Kasumi-1 (cell line): Measurements from ENCODE around the gene TAF1C.

Source experiments
- DNase-seq, 2 experiments: peaks; one replicate each; lab custom pipeline; 2025; lab: John Stamatoyannopoulos, UW

Gene TAF1C

GRCh38 chr16:84182680-84183571 lies 3.9 kb downstream of the TAF1C start:
- DNase-seq, result no peak

- no peak for DNase-seq
Measured at GRCh38 chr16:84182104-84182503, 4.8 kb downstream of the TAF1C start.

DNA sequence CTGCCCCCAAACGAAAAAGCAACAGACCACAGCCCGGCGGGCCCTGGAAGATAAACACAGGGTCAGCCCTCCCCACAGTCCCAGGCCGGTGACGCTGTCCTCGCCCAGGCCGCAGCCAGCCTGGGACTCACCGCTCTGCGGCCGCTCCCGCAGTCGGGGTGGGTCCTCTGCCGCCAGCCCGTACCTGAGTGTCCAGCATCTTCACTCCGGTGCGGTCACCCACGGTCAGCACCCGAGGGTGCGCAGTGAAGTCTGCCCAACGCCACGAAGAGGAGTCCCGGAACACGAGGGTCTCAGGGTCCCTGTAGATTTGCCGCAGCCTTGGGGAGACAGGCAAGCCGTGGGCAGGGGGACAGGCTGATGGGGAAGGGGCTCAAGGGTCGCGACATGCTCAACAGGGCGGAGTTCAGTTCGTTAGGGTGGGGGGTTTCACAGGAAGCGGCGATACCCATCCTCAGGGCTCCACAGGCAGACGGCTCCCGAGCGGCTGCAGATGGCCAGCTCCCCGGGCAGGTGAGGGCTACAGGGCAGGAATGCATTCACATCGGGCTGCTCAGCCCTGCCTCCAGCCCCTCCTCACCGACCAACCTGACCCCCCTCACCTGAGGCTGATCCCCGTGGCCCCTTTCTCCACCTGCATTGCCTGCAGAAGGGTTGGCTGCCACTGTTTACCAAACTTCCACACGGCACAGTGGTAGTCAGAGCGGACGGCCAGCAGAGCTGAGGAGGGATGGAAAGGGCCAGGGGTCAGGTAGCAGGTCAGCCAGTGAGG lies 5.5 kb downstream of the TAF1C start:
- DNase-seq, result no peak

DNA sequence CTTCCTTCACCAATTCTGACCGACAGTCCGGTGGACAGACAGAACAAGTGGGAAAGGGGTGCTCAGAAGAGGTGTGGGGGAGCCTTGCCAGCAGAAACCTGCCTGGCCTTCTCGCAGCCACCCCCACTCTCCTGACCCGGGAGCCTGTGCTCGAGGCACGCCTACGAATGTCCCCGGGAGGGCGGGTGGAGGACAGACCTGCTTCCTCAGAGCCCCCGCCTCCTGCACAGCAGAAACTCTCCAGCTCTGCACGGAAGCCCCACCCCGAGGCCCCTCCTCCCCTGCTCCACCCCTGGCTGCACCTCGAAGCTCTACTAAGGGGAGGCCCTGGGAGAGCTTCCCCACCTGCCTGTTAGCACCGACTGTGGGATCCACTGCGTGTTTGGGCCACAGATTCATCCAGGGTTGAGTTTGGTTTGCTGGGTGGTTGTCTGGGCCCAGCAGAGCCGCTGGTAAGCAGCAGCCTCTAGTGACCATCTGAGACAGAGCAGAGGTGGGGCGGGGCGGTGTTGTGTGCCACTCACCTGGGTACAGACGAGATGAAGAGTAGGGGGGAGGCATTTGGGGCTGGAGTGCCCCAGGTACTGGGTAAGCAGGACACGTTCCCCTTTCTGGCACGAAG lies 6.2 kb downstream of the TAF1C start:
- DNase-seq, result no peak

DNA sequence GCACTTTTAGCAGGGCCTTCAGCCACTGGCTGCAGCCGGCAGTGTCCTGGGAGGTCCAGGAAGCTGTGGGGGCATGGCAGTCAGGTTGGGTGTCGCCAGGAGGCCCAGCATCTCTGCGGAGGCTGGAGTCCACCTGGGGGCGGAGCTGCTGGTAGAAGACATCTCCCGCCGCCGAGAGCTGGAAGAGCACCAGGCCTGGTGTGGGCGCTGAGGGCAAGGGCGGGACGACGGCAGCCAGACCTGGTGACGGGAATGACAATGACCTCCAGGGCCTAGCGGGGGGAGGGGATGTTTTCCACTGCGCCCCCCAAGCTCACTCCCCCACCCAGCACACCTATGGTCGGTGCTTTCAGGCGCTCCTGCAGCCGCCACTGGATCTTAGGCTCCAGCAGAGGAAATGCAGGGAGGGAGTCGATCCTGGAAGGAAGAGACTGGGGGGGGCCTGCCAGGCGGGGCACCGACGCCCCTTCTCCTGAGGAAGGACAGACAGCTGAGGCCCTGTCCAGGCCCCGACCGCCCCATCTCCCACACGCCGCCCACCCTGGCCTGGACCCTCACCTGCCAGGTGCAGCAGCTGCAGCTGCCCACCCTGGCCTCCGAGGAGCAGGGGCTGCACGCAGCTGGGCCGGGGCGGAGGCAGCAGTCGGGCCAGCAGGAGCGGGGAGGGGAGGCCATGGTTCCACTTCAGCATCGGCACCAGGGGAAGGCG lies 7.1 kb downstream of the TAF1C start:
- DNase-seq, result no peak

- DNase-seq, result no peak
Measured at GRCh38 chr16:84178892-84179611, 7.8 kb downstream of the TAF1C start.

DNA sequence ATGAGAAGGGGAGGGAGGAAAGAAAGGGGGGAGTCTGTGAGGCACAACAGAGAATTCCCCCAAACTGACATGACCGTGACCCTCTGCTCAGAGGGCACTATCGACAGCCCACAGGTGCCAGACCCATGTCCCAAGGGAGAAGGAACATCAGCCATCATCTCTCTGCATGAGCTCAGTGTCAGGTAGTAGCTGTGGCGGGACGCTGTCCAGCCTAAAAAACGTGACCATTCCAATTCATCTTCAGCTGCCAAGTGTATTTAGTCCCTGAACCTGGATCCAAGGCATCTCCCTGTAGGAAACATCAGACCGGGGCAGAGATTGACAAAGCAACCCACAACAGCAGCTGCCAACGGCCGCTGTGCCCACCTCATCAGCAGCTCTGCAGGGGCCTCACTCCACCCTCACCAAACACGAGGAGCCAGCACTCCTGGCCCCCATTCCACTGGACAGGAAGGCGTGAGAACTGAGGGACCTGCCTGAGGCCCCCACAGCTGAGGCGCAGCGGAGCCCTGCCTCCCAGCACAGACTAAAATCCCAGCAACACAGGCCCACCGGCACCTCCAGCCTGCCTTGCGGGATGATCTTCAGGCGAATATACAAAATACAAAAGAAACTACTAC lies 8.6 kb downstream of the TAF1C start:
- no peak for DNase-seq

DNA sequence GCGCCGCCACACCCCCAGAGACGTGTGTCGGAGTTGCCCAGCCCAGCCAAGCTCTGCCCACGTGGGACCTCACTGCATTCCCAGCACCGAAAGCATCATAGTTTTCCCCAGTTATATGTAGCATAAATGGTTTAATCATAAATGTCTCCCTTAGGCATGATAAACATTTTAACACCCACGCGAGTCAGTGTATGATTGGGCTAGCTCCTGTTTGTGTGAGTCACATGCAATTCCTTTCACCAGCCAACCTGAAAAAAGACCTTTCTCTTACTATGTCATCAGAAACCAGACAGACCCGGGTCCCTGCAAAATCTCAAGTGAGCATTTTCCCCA lies 9.2 kb downstream of the TAF1C start:
- no peak for DNase-seq

DNA sequence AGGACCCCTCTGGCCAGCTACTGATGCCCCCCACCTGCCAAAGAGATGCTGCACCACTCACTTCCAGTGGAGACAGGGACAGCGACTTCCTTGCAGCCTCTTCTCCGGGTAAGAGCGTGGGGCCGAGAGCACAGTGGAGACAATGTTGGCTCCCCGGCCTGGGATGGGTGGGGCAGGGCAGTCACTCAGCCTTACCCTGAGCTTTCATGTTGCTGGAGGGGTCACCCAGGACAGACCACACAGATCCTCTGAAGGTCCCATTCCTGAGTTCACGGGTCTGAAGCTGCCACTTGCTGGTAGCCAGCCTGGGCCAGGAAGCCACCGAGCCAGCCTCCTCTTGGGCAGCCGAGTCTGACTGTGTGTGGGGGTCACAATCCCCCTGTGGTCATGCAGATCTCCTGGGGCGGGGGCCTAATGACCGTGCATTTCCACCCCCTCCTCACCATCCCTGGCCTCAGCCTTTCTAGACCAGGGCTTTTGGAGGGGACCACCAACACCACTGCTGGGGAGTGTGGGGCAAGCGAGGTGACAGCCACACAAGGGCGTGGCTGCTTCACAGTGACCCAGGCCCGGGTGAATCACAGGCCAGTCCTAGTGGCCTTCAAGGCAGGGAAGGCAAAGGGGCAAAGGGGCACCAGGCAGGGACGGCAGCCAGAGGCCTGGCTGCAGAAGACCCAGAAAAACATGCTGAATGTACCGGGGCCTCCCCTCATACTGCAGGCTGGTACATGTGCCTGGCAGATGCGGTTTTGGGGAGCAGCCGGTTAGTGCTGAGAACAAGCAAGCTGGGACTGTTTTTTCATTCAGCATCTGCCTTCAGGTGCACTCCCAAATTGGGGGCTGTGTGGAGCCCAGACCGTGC lies 10.4 kb downstream of the TAF1C start:
- DNase-seq, result no peak

DNA sequence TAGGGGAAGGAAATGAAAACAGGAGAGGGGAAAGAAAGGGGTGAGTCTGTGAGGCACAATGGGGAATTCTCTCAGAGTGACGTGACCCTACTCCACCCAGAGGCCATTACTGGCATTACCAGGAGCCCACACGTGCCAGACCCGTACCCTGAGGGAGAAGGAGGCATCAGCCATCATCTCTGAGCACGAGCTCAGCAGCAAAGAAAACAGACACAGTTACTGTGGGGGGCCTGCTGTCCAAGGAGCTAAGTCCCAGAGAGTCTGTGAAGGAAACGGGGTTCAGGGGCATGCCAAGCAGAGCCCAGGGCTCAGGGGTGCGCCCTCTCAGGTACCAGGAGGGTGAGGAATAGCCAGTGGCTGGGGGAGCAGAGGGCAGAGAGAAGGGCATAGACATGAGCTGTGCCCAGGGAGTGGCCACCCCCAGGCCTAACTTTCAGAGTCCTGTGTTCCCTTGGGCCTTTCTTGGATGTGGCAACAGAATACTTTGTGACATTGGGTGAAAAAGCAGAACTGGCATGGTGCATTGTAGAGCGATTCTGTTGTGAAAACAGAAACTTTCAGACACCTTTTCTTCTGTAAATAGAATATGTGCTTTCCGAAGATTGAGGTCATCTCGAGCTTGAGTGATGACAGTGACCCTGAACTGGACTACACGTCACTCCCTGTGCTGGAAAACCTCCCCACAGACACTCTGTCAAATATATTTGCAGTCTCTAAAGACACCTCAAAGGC lies 11.3 kb downstream of the TAF1C start:
- DNase-seq, result peak; percentile 43 to 63

GRCh38 chr16:84174396-84174795 lies 12.5 kb downstream of the TAF1C start:
- DNase-seq, result no peak

GRCh38 chr16:84169765-84170310 lies 17.0 kb downstream of the TAF1C start:
- no peak for DNase-seq

GRCh38 chr16:84166796-84167695 lies 19.8 kb downstream of the TAF1C start:
- no peak for DNase-seq

GRCh38 chr16:84165746-84166145 lies 21.1 kb downstream of the TAF1C start:
- DNase-seq, result no peak

DNA sequence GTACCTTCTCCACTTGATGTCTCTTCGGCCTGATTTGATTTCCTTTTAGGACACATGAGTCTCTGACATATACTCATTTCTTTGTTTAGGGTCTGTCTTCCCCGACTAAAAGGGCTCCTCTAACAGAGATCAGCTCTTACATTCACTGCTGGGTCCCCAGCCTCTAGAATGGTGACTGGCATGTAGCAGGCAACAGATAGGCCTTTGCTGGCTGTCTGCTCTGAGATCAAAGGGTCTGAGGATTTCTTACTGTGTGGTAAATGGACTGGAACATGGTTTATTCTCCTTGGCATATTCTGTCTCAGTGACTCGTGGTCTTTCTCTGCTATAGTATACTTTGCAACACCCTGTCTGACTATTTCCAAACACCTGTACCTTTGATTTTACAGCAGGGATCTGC lies 25.1 kb downstream of the TAF1C start:
- no peak for DNase-seq

DNA sequence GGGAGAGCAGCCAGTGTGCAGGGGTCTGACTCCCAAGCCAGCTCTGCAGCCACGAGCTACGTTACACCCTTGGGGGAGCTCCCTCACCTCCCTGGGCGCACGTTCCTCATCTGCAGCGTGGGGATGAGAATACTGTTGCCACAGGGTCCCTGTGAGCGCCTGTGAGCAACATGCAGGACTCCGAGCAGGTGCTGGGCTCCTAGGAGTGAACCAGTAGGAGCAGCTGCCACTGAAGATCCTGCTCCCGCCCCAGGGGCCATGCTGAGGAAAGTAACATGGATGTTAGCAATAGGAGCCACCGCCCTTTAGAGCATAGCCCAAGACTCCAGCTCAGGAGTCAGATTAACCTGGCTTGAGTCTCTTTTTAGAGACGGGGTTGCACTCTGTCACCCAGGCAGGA lies 25.8 kb downstream of the TAF1C start:
- DNase-seq, result no peak

DNA sequence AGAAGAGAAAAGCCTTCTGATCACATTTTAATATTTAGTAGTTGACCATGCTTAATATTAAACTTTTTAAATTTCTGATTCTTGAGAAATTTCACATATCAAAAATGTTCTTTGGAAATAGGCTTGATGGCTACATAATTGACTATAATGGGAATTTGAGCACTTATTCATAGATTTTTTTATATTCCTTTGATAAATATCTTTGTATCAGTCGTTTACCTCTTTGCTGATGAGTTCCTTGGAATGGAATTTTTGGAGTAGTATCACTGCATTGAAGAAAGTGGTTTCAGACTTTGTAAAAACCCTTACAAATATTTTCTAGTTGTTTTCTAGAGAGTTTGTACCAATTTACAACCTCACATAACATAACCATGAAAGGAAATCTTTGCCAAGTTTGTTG lies 27.1 kb downstream of the TAF1C start:
- no peak for DNase-seq

- no peak for DNase-seq
Measured at GRCh38 chr16:84159007-84159406, 27.9 kb downstream of the TAF1C start.
